ENCODE measurements around the gene MTF2. TPM values are rescaled to one million over a fixed set of nuclear protein-coding genes. Genes with fewer than 3 reads are reported as not detected.
"Not testable (repeated sequence)": the region's sequence is repeated elsewhere in the genome, so short reads cannot be mapped to it uniquely, and the experiment has no call there.

MTF2 gene
- total RNA-seq = 10 to 100 TPM; 29.1 to 70.9 (median 31.8) TPM

DNA sequence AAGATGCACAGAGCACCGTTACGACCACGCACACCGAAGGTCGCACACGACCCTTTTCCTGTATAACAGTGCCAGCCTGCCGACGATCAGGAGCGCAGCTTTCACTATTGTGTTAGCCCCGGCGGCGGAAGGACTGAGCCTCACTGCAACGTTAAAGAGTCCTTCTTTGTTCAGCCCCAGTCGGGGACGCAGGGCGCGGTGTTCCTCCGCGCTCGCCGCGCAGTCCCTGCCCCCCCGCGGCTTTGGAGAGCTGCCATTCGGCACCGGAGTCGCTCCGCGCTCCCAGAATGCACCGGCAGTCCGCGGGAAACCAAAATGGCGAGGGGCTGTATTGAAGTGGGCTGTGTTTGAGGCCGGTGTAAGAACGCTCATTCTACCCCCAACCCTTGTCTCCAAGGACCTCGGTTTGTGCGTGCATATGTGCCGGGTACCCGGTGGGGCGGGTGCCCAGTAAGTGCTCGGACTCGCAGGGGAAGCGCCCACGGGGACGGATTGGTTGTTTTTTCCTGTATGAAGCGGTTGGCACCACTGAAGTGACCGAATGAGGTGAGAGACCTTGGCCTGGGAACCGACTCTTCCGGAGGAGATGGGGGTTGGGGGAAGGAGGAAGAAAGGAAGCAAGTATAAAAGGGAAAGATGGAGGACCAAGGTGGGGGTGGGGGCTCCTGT, at the start of gene MTF2:
MTF2 (plus strand) TSS at position 298 of the 669 bp plus-strand sequence; CDS start at position 542, 244 bp downstream.
- TF ChIP-seq, protein P1, sequence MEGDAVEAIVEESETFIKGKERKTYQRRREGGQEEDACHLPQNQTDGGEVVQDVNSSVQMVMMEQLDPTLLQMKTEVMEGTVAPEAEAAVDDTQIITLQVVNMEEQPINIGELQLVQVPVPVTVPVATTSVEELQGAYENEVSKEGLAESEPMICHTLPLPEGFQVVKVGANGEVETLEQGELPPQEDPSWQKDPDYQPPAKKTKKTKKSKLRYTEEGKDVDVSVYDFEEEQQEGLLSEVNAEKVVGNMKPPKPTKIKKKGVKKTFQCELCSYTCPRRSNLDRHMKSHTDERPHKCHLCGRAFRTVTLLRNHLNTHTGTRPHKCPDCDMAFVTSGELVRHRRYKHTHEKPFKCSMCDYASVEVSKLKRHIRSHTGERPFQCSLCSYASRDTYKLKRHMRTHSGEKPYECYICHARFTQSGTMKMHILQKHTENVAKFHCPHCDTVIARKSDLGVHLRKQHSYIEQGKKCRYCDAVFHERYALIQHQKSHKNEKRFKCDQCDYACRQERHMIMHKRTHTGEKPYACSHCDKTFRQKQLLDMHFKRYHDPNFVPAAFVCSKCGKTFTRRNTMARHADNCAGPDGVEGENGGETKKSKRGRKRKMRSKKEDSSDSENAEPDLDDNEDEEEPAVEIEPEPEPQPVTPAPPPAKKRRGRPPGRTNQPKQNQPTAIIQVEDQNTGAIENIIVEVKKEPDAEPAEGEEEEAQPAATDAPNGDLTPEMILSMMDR (IDR thresholded peaks at IDR 0.05) = peak in 2 of 4 experiments; percentile 14 to 38
- peak; percentile 64 to 89 for TF ChIP-seq POLR2A (IDR thresholded peaks at IDR 0.05)
- peak; percentile 94 to 97 for DNase-seq
- H3K27me3 ChIP-seq = no peaks in the 10 kb centered on the region
- no peaks in the 10 kb centered on the region for H3K4me1 ChIP-seq
- intact Hi-C loops (cut with DNase I; ENCODE audit: low total_unique reads) = no loop called here
- H3K9me3 ChIP-seq = no peaks in the 10 kb centered on the region
- H3K27ac ChIP-seq = peak within 1 kb of the TSS; percentile 91 to 93
- peak within 1 kb of the TSS; percentile 71 to 84 for H3K4me3 ChIP-seq
- H3K36me3 ChIP-seq = no peaks in the 10 kb centered on the region

DNA sequence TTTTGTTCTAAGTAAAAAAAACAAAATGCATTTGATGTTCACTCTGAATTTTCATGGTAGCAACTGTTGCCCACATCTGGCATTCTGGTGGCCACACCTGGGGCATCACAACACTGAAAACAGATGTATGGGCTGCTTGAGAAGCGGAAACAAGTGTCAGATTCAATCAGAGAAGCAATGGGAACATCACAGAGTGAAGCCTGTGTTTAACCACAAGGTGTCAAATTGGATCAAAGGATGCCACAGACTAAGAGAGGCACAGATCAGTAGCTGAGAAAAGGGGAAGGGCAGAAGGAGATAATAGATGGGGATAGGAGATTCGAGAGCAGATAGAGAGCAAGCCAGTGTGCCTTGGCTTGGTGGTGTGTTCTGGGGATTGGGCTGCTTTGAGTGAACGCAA, 49.8 kb upstream of the MTF2 start:
- H3K36me3 ChIP-seq = no peaks in the 10 kb centered on the region
- no peak overlapping the region for H3K4me3 ChIP-seq
- intact Hi-C loops (cut with DNase I; ENCODE audit: low total_unique reads) = no loop called here
- H3K9me3 ChIP-seq = no peaks in the 10 kb centered on the region
- H3K4me1 ChIP-seq = no peaks in the 10 kb centered on the region
- H3K27ac ChIP-seq = no peak overlapping the region
- no peak for TF ChIP-seq POLR2A (IDR thresholded peaks at IDR 0.05)
- TF ChIP-seq, protein P1 (IDR thresholded peaks at IDR 0.05) = no peak
- no peak for DNase-seq
- no peaks in the 10 kb centered on the region for H3K27me3 ChIP-seq

DNA sequence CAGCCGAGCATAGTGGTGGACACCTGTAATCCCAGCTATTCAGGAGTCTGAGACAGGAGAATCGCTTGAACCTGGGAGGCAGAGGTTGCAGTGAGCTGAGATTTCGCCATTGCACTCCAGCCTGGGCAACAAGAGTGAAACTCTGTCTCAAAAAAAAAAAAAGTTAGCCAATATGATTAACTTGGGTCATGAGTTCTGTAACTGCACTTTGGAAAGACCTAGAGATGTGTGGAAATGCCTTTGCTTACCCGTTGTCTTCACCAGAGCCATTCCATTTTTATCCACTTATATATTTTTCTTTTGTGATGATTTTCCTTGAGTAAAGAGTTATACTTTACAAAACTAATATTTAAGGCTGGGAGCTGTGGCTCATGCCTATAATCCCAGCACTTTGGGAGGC, 48.9 kb upstream of the MTF2 start:
- H3K27ac ChIP-seq; H3K36me3 ChIP-seq; DNase-seq; H3K9me3 ChIP-seq; H3K27me3 ChIP-seq; H3K4me1 ChIP-seq; H3K4me3 ChIP-seq; intact Hi-C loops (cut with DNase I; ENCODE audit: low total_unique reads): not testable (repeated sequence)

DNA sequence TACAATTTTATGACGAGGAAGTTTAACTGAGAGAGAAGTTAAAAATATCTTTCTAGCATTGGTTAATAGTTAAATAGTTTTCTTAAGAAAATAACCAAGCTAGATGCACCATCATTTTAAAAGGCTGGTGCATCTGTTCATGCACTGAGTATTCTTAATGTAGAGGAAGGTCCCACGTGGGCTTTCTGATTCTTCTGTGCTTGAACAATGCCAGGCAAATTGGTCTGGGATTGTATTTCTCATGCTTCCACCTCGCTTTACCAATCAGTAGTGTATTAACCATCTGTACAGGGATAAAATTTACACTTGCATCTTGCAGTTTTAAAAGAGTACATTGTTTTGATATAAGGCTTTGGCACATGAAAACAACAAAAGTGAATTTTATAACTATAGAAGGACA, 47.4 kb upstream of the MTF2 start:
- Histone ChIP-seq H3K27ac (no peak overlapping the region), H3K36me3 (no peaks in the 10 kb centered on the region), H3K9me3 (no peaks in the 10 kb centered on the region), H3K4me1 (no peaks in the 10 kb centered on the region), H3K27me3 (no peaks in the 10 kb centered on the region), H3K4me3 (no peak overlapping the region)
- TF ChIP-seq, protein P1 (IDR thresholded peaks at IDR 0.05) = no peak
- intact Hi-C loops (cut with DNase I; ENCODE audit: low total_unique reads) = no loop called here
- no peak for DNase-seq

DNA sequence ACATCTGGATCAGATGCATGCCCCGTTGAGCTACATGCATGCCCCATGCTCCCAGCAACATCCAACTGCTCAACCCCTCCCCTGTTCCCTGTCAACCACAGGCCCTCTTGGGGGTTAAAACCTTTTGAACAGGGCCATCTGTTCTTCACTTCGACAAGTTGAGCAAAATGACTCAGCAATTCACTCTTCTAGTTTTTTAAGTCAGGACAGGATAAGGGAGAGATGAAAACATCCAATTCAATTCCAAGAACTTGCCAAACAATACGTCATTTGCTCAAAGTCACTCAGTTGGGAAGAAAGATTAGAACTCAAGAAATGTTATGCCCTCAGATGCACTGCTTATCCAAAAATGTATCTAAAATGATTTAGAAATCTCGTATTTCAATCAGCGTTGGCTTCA, 46.1 kb upstream of the MTF2 start:
- Histone ChIP-seq H3K27ac (no peak overlapping the region), H3K4me3 (no peak overlapping the region), H3K9me3 (no peaks in the 10 kb centered on the region), H3K4me1 (no peaks in the 10 kb centered on the region), H3K27me3 (no peaks in the 10 kb centered on the region), H3K36me3 (no peaks in the 10 kb centered on the region)
- no peak for DNase-seq
- intact Hi-C loops (cut with DNase I; ENCODE audit: low total_unique reads) = no loop called here
- TF ChIP-seq POLR2A (IDR thresholded peaks at IDR 0.05) = no peak

DNA sequence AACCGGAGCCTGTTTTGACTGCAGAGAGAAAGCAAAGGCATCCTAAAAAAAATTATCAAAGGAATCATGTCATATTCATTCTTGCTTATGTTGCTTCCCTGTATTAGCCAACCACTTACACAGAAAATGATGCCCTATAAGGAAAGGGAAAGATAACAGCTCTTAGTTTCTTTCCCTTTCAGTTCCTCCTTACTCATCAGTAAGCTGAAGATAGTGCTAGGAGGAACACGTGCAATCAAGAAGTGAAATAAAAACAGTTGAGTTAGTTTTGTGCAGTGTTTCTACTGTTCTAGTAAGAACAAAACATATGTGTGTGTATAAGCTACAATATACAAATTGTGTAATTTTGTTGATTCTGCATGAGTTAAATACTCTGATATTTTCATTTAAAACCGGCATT, 45.3 kb upstream of the MTF2 start:
- TF ChIP-seq, protein P1 (IDR thresholded peaks at IDR 0.05) = no peak
- no peak for TF ChIP-seq POLR2A (IDR thresholded peaks at IDR 0.05)
- no peaks in the 10 kb centered on the region for H3K27me3 ChIP-seq
- no peak overlapping the region for H3K27ac ChIP-seq
- no peaks in the 10 kb centered on the region for H3K4me1 ChIP-seq
- DNase-seq = no peak
- H3K36me3 ChIP-seq = no peaks in the 10 kb centered on the region
- no peaks in the 10 kb centered on the region for H3K9me3 ChIP-seq
- intact Hi-C loops (cut with DNase I; ENCODE audit: low total_unique reads) = no loop called here
- H3K4me3 ChIP-seq = no peak overlapping the region

All from uterus (tissue), 4 donors.